ENCODE results near the gene PCGF3.
"Not testable (repeated sequence)": the region's sequence is repeated elsewhere in the genome, so short reads cannot be mapped to it uniquely, and the experiment has no call there.

The PCGF3 gene

GRCh38 chr4:733631-733980 is 28.0 kb downstream of the PCGF3 start:
- DNase-seq (ENCODE audit: low read depth), result no peak
- no peak for TF ChIP-seq CTCF (IDR thresholded peaks at IDR 0.05; ENCODE audit: control insufficient read depth, insufficient read depth, low read depth, low read length, missing control alignments)
- H3K4me3 ChIP-seq (ENCODE audit: control insufficient read depth, low read depth, low read length), result no peak overlapping the region

GRCh38 chr4:734075-734474 is 28.4 kb downstream of the PCGF3 start:
- no peak overlapping the region for H3K4me3 ChIP-seq (ENCODE audit: control insufficient read depth, low read depth, low read length)
- no peak for TF ChIP-seq CTCF (IDR thresholded peaks at IDR 0.05; ENCODE audit: control insufficient read depth, insufficient read depth, low read depth, low read length, missing control alignments)

GRCh38 chr4:734951-735350 is 29.3 kb downstream of the PCGF3 start:
- no peak for DNase-seq (ENCODE audit: low read depth)
- no peak overlapping the region for H3K4me3 ChIP-seq (ENCODE audit: control insufficient read depth, low read depth, low read length)
- TF ChIP-seq CTCF (IDR thresholded peaks at IDR 0.05; ENCODE audit: control insufficient read depth, insufficient read depth, low read depth, low read length, missing control alignments), result no peak

More at GRCh38 chr4:734075-734474, 28.4 kb downstream of the PCGF3 start:
- no peak for DNase-seq (ENCODE audit: low read depth)

GRCh38 chr4:735583-735982 is 30.0 kb downstream of the PCGF3 start:
- no peak for DNase-seq (ENCODE audit: low read depth)
- H3K4me3 ChIP-seq (ENCODE audit: control insufficient read depth, low read depth, low read length), result no peak overlapping the region
- TF ChIP-seq CTCF (IDR thresholded peaks at IDR 0.05; ENCODE audit: control insufficient read depth, insufficient read depth, low read depth, low read length, missing control alignments), result no peak

GRCh38 chr4:736561-736960 is 30.9 kb downstream of the PCGF3 start:
- DNase-seq (ENCODE audit: low read depth), result not testable (repeated sequence)

GRCh38 chr4:738781-739280 is 33.2 kb downstream of the PCGF3 start:
- TF ChIP-seq CTCF (IDR thresholded peaks at IDR 0.05; ENCODE audit: control insufficient read depth, insufficient read depth, low read depth, low read length, missing control alignments), result no peak
- no peak overlapping the region for H3K4me3 ChIP-seq (ENCODE audit: control insufficient read depth, low read depth, low read length)
- no peak for DNase-seq (ENCODE audit: low read depth)

More at GRCh38 chr4:736561-736960, 30.9 kb downstream of the PCGF3 start:
- not testable (repeated sequence) for H3K4me3 ChIP-seq (ENCODE audit: control insufficient read depth, low read depth, low read length)

- DNase-seq (ENCODE audit: low read depth), result no peak
- TF ChIP-seq CTCF (IDR thresholded peaks at IDR 0.05; ENCODE audit: control insufficient read depth, insufficient read depth, low read depth, low read length, missing control alignments), result no peak
- H3K4me3 ChIP-seq (ENCODE audit: control insufficient read depth, low read depth, low read length), result no peak overlapping the region
These were observed 33.9 kb downstream of the PCGF3 start for GRCh38 chr4:739569-739968.

Measured in AG09309 (cell line).